ENCODE results near the gene UBTD1. TPM values are rescaled to one million over a fixed set of nuclear protein-coding genes. Genes with fewer than 3 reads are reported as not detected.
A peak's percentile ranks its signal among the peaks of the same experiment; 100 is the strongest.

Gene UBTD1
- polyA plus RNA-seq, 1 donor (not counting 4 experiments of a cell fraction or from before 2014, with no cell fraction given) = 12.0 TPM

GRCh38 chr10:97508342-97508741, 9.6 kb downstream of the UBTD1 start:
- Histone ChIP-seq H3K9me3 (ENCODE audit: control insufficient read depth, low read depth, low read length) (no peaks in the 10 kb centered on the region), H3K4me2 (ENCODE audit: control insufficient read depth, extremely low read depth, insufficient read depth, low read depth, low read length) (no peak overlapping the region), H4K20me1 (ENCODE audit: control insufficient read depth, extremely low read depth, insufficient read depth, low read length) (peaks cover 5% of the 10 kb centered on the region), H3K4me3 (ENCODE audit: control insufficient read depth in 2 of 3, extremely low read depth in 1 of 3, insufficient read depth in 2 of 3, low read depth in 1 of 3, low read length in 3 of 3) (no peak overlapping the region), H3K4me1 (ENCODE audit: control insufficient read depth, extremely low read depth, insufficient read depth, low read length) (peaks cover 11% of the 10 kb centered on the region), H3K79me2 (ENCODE audit: control insufficient read depth, insufficient read depth, low read length) (peaks cover 76% of the 10 kb centered on the region), H3K27me3 (ENCODE audit: control insufficient read depth, extremely low read depth, insufficient read depth, low read length) (no peaks in the 10 kb centered on the region), H3K9me1 (ENCODE audit: control insufficient read depth, extremely low read depth, insufficient read depth, low read length) (peaks cover 4% of the 10 kb centered on the region), H3K27ac (ENCODE audit: control insufficient read depth, insufficient read depth, low read length) (no peak overlapping the region), H3K36me3 (ENCODE audit: control insufficient read depth in 2 of 2, extremely low read depth in 1 of 2, insufficient read depth in 2 of 2, low read length in 2 of 2) (no peaks in the 10 kb centered on the region), H3K9ac (ENCODE audit: control insufficient read depth, extremely low read depth, insufficient read depth, low read length) (no peak overlapping the region), H2AFZ (ENCODE audit: control insufficient read depth, low read length) (no peak overlapping the region)
- peak; percentile 81 for FAIRE-seq
- no peak for DNase-seq (ENCODE audit: low read depth, low spot score)
- TF ChIP-seq EZH2 (IDR thresholded peaks at IDR 0.05; ENCODE audit: low read length) (no peak), CTCF (optimal IDR thresholded peaks at IDR 0.05 in 1 of 3, IDR thresholded peaks at IDR 0.05 in 1 of 3, conservative IDR thresholded peaks at IDR 0.05 in 1 of 3; ENCODE audit: extremely low read depth in 1 of 3, insufficient read depth in 2 of 3, low read length in 3 of 3) (no peak)
- dilution Hi-C loops (cut with MboI; ENCODE audit: extremely low pct_ligation_motif_present, low sequenced_read_pairs) = no loop called here

GRCh38 chr10:97509120-97509680, 10.5 kb downstream of the UBTD1 start:
- Histone ChIP-seq H3K27ac (ENCODE audit: control insufficient read depth, insufficient read depth, low read length) (no peak overlapping the region), H3K36me3 (ENCODE audit: control insufficient read depth in 2 of 2, extremely low read depth in 1 of 2, insufficient read depth in 2 of 2, low read length in 2 of 2) (no peaks in the 10 kb centered on the region), H3K9me1 (ENCODE audit: control insufficient read depth, extremely low read depth, insufficient read depth, low read length) (peaks cover 8% of the 10 kb centered on the region), H3K4me1 (ENCODE audit: control insufficient read depth, extremely low read depth, insufficient read depth, low read length) (peaks cover 11% of the 10 kb centered on the region), H3K4me2 (ENCODE audit: control insufficient read depth, extremely low read depth, insufficient read depth, low read depth, low read length) (no peak overlapping the region), H3K79me2 (ENCODE audit: control insufficient read depth, insufficient read depth, low read length) (peaks cover 71% of the 10 kb centered on the region), H3K27me3 (ENCODE audit: control insufficient read depth, extremely low read depth, insufficient read depth, low read length) (no peaks in the 10 kb centered on the region), H3K9me3 (ENCODE audit: control insufficient read depth, low read depth, low read length) (no peaks in the 10 kb centered on the region), H3K4me3 (ENCODE audit: control insufficient read depth in 2 of 3, extremely low read depth in 1 of 3, insufficient read depth in 2 of 3, low read depth in 1 of 3, low read length in 3 of 3) (no peak overlapping the region), H2AFZ (ENCODE audit: control insufficient read depth, low read length) (no peak overlapping the region), H4K20me1 (ENCODE audit: control insufficient read depth, extremely low read depth, insufficient read depth, low read length) (peaks cover 5% of the 10 kb centered on the region), H3K9ac (ENCODE audit: control insufficient read depth, extremely low read depth, insufficient read depth, low read length) (no peak overlapping the region)
- dilution Hi-C loops (cut with MboI; ENCODE audit: extremely low pct_ligation_motif_present, low sequenced_read_pairs) = no loop called here
- TF ChIP-seq CTCF (optimal IDR thresholded peaks at IDR 0.05 in 1 of 3, IDR thresholded peaks at IDR 0.05 in 1 of 3, conservative IDR thresholded peaks at IDR 0.05 in 1 of 3; ENCODE audit: extremely low read depth in 1 of 3, insufficient read depth in 2 of 3, low read length in 3 of 3) (no peak), EZH2 (IDR thresholded peaks at IDR 0.05; ENCODE audit: low read length) (no peak)
- no peak for FAIRE-seq
- DNase-seq (ENCODE audit: low read depth, low spot score) = no peak

All from keratinocyte (primary cell).